A673 (cell line): ENCODE results near the gene SLC26A3.

Experiments
- CTCF ChIP-seq: fragments of 300-800, 200-600 bp; sonication (generic); conservative IDR thresholded peaks from 2 replicates; pipeline ENCODE4 v1.5.1; 2017; ENCODE audit warnings: low read depth, mild to moderate bottlenecking, antibody characterized with exemption, low read length, moderate library complexity, mixed read lengths
- EZH2 ChIP-seq: fragments of 200-600 bp; sonication (generic); IDR thresholded peaks from 2 replicates; pipeline ENCODE4 v1.6.1; 2017; ENCODE audit warnings: borderline replicate concordance, low read depth, mild to moderate bottlenecking, mixed read lengths, antibody characterized with exemption, low read length; ENCODE audit not compliant: poor library complexity, severe bottlenecking

GRCh38 chr7:107746006-107746405 is 57.0 kb downstream of the SLC26A3 start:
- TF ChIP-seq CTCF: no peak
- TF ChIP-seq EZH2: no peak
